ENCODE results near the gene SIL1. TPM values are rescaled to one million over a fixed set of nuclear protein-coding genes. Genes with fewer than 3 reads are reported as not detected.

SIL1 gene
- total and polyA plus RNA-seq, 2 of the 13 experiments (the other 11 are each of a cell fraction or from before 2014, with no cell fraction given), result 26.0 to 30.0 TPM

GRCh38 chr5:138963763-138964371 lies 234.3 kb downstream of the SIL1 start (continued):
- TF ChIP-seq ZNF724P (CRISPR knock-in tag; IDR thresholded peaks at IDR 0.05; ENCODE audit: borderline replicate concordance) (no peak), ARID3A (IDR thresholded peaks at IDR 0.05; ENCODE audit: low read depth, low read length) (no peak), PPARG (CRISPR knock-in tag; conservative IDR thresholded peaks at IDR 0.05) (peak; percentile 61; the same call in 1 of the 2 replicates), HNRNPK (IDR thresholded peaks at IDR 0.05; ENCODE audit: low read depth, low read length, poor library complexity, severe bottlenecking) (no peak), GLMP (CRISPR knock-in tag; IDR thresholded peaks at IDR 0.05; ENCODE audit: borderline replicate concordance) (no peak), ZNF790 (CRISPR knock-in tag; IDR thresholded peaks at IDR 0.05; ENCODE audit: borderline replicate concordance) (no peak), RXRB (CRISPR knock-in tag; IDR thresholded peaks at IDR 0.05; ENCODE audit: borderline replicate concordance) (peak; percentile 50; the same call in 1 of the 2 replicates), PCBP1 (IDR thresholded peaks at IDR 0.05; ENCODE audit: borderline replicate concordance, low read depth, low read length) (no peak), ZNF556 (CRISPR knock-in tag; IDR thresholded peaks at IDR 0.05; ENCODE audit: borderline replicate concordance) (no peak), ZSCAN29 (CRISPR knock-in tag; conservative IDR thresholded peaks at IDR 0.05) (no peak), SYNCRIP (IDR thresholded peaks at IDR 0.05; ENCODE audit: insufficient read depth, low read depth, low read length) (no peak), ARNT (IDR thresholded peaks at IDR 0.05) (no peak), ZNF720 (CRISPR knock-in tag; IDR thresholded peaks at IDR 0.05) (no peak), SALL2 (CRISPR knock-in tag; IDR thresholded peaks at IDR 0.05) (no peak), PAX8 (CRISPR knock-in tag; IDR thresholded peaks at IDR 0.05; ENCODE audit: borderline replicate concordance) (no peak), EZH2 (conservative IDR thresholded peaks at IDR 0.05; ENCODE audit: low read depth, low read length) (no peak), ZNF839 (CRISPR knock-in tag; IDR thresholded peaks at IDR 0.05; ENCODE audit: borderline replicate concordance) (no peak), HIC2 (CRISPR knock-in tag; IDR thresholded peaks at IDR 0.05; ENCODE audit: low read depth) (no peak), RERE (CRISPR knock-in tag; IDR thresholded peaks at IDR 0.05; ENCODE audit: low read depth) (no peak), IRF2 (CRISPR knock-in tag; IDR thresholded peaks at IDR 0.05) (0 out of 2 replicates have a peak, but pooled peaks have one; percentile 22)
